ENCODE measurements around the gene INHBB.

The INHBB gene

GRCh38 chr2:120399889-120400240 lies 53.9 kb downstream of the INHBB start:
- no peak for DNase-seq

DNA sequence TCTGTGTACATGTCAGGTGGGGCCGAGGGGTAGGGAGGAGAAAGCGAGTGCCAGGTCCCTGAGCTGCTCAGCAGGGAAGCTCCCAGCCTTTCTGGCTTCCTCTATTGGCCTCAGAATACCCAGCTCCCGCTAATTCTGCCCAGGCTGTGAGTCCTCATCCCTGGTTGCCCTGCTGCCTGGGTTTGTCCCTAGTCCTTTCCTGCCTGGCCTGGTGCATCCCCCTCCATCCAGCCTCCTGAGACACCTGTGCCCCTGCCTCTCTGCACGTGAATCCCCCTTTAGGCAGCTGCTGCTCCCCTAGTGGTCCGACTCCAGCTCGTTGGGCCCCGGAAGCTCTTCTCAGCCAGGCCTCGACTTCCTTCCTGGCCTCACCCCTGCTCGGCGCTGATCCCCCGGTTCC lies 54.6 kb downstream of the INHBB start:
- no peak for DNase-seq

All from activated CD4-positive, alpha-beta T cell treated with anti-CD3 and anti-CD28 coated beads for 48 hours (primary cell).